Adrenal gland (tissue), 5 donors: Measurements from ENCODE around the gene NACA2.

ENCODE experiments used
- CTCF ChIP-seq, 6 experiments: fragments of 450-650 bp in 4 of 6; fragments of 200-600 bp in 2 of 6; sonication (generic) in 1 of 6; IDR thresholded peaks; 1 replicate in 5 of 6; 2 replicates in 1 of 6; pipeline versions ENCODE4 v1.5.1 to v1.8.0; 2016 to 2021; ENCODE audit warnings: antibody characterized with exemption in 6 of 6, mild to moderate bottlenecking in 2 of 6, moderate library complexity in 1 of 6
- POLR2A ChIP-seq, 2 donors: fragments of 450-650 bp; IDR thresholded peaks; one replicate each; pipeline ENCODE4 v1.6.1; 2017; ENCODE audit warnings: antibody characterized with exemption in 2 of 2, mild to moderate bottlenecking in 2 of 2, moderate library complexity in 1 of 2
- donor health status: DM: no; HTN: no; CAD: no.

DNA sequence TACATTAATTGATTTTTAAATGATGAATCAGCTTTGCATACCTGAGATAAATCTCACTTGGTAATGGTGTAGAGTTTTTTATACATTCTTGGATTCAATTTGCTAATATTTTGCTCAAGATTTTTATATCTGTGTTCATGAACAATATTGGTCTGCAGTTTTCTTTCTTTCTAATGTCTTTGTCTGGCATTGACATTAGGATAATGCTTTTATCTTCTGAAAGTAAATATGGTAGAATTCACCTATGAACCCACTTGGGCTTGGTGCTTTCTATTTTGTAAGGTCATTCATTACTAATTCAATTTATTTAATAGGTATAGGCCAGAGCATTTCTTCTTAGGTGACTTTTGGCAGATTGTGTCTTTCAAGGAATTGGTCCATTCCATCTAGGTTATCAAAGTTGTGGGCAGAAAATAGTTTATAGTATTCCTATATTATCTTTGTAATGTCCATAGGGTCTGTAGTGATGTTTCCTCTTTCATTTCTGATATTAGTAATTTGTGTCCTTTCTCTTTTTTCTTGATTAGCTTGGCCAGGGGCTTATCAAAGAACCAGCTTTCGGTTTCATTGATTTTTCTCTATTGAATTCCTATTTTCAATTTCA is 45.6 kb downstream of the NACA2 start:
- TF ChIP-seq CTCF (IDR thresholded peaks at IDR 0.05), result no peak
- TF ChIP-seq POLR2A (IDR thresholded peaks at IDR 0.05), result no peak
